Subcutaneous adipose tissue (tissue), 4 donors: Measurements from ENCODE around the gene TAMALIN. TPM values are rescaled to one million over a fixed set of nuclear protein-coding genes. Genes with fewer than 3 reads are reported as not detected.

ENCODE experiments used
- small RNA-seq: library from RNA; depleted of rRNA; stranded (forward); fragments of <200 nt; gene quantifications from one replicate; pipeline ENCODE3, GENCODE V24; 2016
- total RNA-seq, 4 donors: library from RNA; depleted of rRNA; stranded (reverse); fragments of >200 nt; gene quantifications; one replicate each; pipeline ENCODE4 v1.1.0, GENCODE V29; 2016

Gene TAMALIN
- total RNA-seq, 4 donors from 2014 or later, result 9.0 to 64.6 (median 20.1) TPM

Small RNA genes lying within 50 kb of the gene (small RNA-seq; reads per million reads assigned to genes)
- not detected for gene RNU6-574P

Other genes starting within 250 kb of the TAMALIN start
- gene FIGNL2, start 158.2 kb upstream of the TAMALIN start, total RNA-seq, result 1 to 10 TPM in 1 of 4 donors, under 1 TPM in 3; 0.16 to 1.1 (median 0.37) TPM
- not detected for gene ANKRD33, start 118.8 kb upstream of the TAMALIN start, total RNA-seq
- gene ACVRL1, start 99.4 kb upstream of the TAMALIN start, total RNA-seq, result 100 to 1,000 TPM in 2 of 4 donors, 10 to 100 TPM in 2; 81.4 to 271 (median 124) TPM
- gene ACVR1B, start 55.2 kb upstream of the TAMALIN start, total RNA-seq, result 10 to 100 TPM; 14.8 to 16.3 (median 15.4) TPM
- 10 to 100 TPM; 20.1 to 84.6 (median 40.3) TPM for gene NR4A1, start 44.5 kb downstream of the TAMALIN start, total RNA-seq
- gene ATG101, start 63.0 kb downstream of the TAMALIN start, total RNA-seq, result 10 to 100 TPM; 16.3 to 29.9 (median 26.5) TPM
- not detected for gene SMIM41, start 72.8 kb downstream of the TAMALIN start, total RNA-seq
- not detected for gene KRT80, start 185.1 kb downstream of the TAMALIN start, total RNA-seq
- gene KRT7, start 226.3 kb downstream of the TAMALIN start, total RNA-seq, result 1 to 10 TPM; 2.4 to 4.0 (median 3.7) TPM